Stimulated activated CD8-positive, alpha-beta memory T cell treated with anti-CD3 and anti-CD28 coated beads, Interleukin-12 subunit alpha, Interleukin-12 subunit beta, amount 100 ng/mL, for 24 hours (primary cell): ENCODE data around the gene MBP.

Experiments
- DNase-seq: peaks from one replicate; pipeline ENCODE4 v3.0.0-alpha.2; 2020; ENCODE audit errors: extremely low read depth

MBP gene

GRCh38 chr18:77082316-77082955, 50.1 kb downstream of the MBP start:
- DNase-seq: no peak

GRCh38 chr18:77081390-77081778, 51.2 kb downstream of the MBP start:
- no peak for DNase-seq

GRCh38 chr18:77079954-77080682, 52.5 kb downstream of the MBP start:
- no peak for DNase-seq

- DNase-seq: no peak
Observed at GRCh38 chr18:77079088-77079487, 53.5 kb downstream of the MBP start.

- DNase-seq: no peak
Observed at GRCh38 chr18:77078690-77079070, 53.9 kb downstream of the MBP start.

- no peak for DNase-seq
Observed at GRCh38 chr18:77077941-77078689, 54.5 kb downstream of the MBP start.

GRCh38 chr18:77077401-77077800, 55.2 kb downstream of the MBP start:
- DNase-seq: no peak

GRCh38 chr18:77076111-77076510, 56.5 kb downstream of the MBP start:
- no peak for DNase-seq

GRCh38 chr18:77074431-77074830, 58.2 kb downstream of the MBP start:
- no peak for DNase-seq

- no peak for DNase-seq
Observed at GRCh38 chr18:77073336-77074093, 59.1 kb downstream of the MBP start.

- DNase-seq: no peak
Observed at GRCh38 chr18:77072566-77072965, 60.0 kb downstream of the MBP start.

GRCh38 chr18:77071711-77072292, 60.8 kb downstream of the MBP start:
- DNase-seq: no peak

- no peak for DNase-seq
Observed at GRCh38 chr18:77071061-77071460, 61.5 kb downstream of the MBP start.

GRCh38 chr18:77070627-77071026, 62.0 kb downstream of the MBP start:
- no peak for DNase-seq

- DNase-seq: no peak
Observed at GRCh38 chr18:77069931-77070330, 62.7 kb downstream of the MBP start.

- no peak for DNase-seq
Observed at GRCh38 chr18:77069482-77069881, 63.1 kb downstream of the MBP start.

- no peak for DNase-seq
Observed at GRCh38 chr18:77068321-77069312, 64.0 kb downstream of the MBP start.

GRCh38 chr18:77067291-77068061, 65.1 kb downstream of the MBP start:
- DNase-seq: no peak

GRCh38 chr18:77066689-77067088, 65.9 kb downstream of the MBP start:
- DNase-seq: no peak

GRCh38 chr18:77066101-77066500, 66.5 kb downstream of the MBP start:
- DNase-seq: no peak
